A549 (cell line): ENCODE measurements around the gene TRIM65. TPM values are rescaled to one million over a fixed set of nuclear protein-coding genes. Genes with fewer than 3 reads are reported as not detected.

ENCODE experiments used
- ATAC-seq, 2 experiments: fragments of 200-7000 bp in 1 of 2; fragments of >200 bp in 1 of 2; cut with Nextera tagmentation in 1 of 2; cut with Tn5 transposase in 1 of 2; 3 replicates each; pipeline versions ENCODE4 v1.8.0 to v1.9.1; 2018 to 2020; ENCODE audit warnings: mild to moderate bottlenecking in 1 of 2, moderate library complexity in 1 of 2
- CTCF ChIA-PET: fragments of 300-600 bp; sonication (Branson Sonifier 250); formaldehyde crosslinking; extraction: SDS; loops from one replicate; lab custom pipeline; 2021; ENCODE audit warnings: antibody characterized with exemption, inconsistent platforms; lab: Yijun Ruan, JAX
- POLR2A ChIA-PET: fragments of 350-600 bp; formaldehyde crosslinking; extraction: SDS; loops from one replicate; lab custom pipeline; 2021; ENCODE audit warnings: antibody characterized with exemption, inconsistent platforms; lab: Yijun Ruan, JAX
- DNase-seq, 2 experiments: peaks; one replicate each; pipeline versions ENCODE4 v3.0.0 to v3.0.0-alpha.2; 2011 to 2016; ENCODE audit warnings: low read depth in 1 of 2, low spot score in 1 of 2
- FAIRE-seq: peaks from 2 replicates; lab custom pipeline; 2011; peaks lifted over from hg19 to GRCh38; lab: Jason Lieb, UNC
- H3K27ac ChIP-seq, 2 experiments: fragments of >200 bp; sonication (Bioruptor Twin); formaldehyde crosslinking; 3 replicates each; pipeline ENCODE4 v1.5.1; 2016 to 2017
- H3K4me1 ChIP-seq: fragments of >200 bp; sonication (Bioruptor Twin); formaldehyde crosslinking; 3 replicates; pipeline ENCODE4 v1.6.1; 2016
- H3K4me2 ChIP-seq: fragments of >200 bp; sonication (Bioruptor Twin); formaldehyde crosslinking; 3 replicates; pipeline ENCODE4 v1.6.1; 2016
- H3K4me3 ChIP-seq: fragments of >200 bp; sonication (Bioruptor Twin); formaldehyde crosslinking; 3 replicates; pipeline ENCODE4 v1.5.1; 2016
- H3K9me3 ChIP-seq: fragments of >200 bp; sonication (Bioruptor Twin); formaldehyde crosslinking; 3 replicates; pipeline ENCODE4 v1.6.1; 2016
- CTCF ChIP-seq: fragments of >200 bp; sonication (Bioruptor Twin); formaldehyde crosslinking; IDR thresholded peaks from 3 replicates; pipeline ENCODE4 v1.5.1; 2016
- EHF ChIP-seq: fragments of 250-450 bp; sonication (Bioruptor Pico); IDR thresholded peaks from 2 replicates; pipeline ENCODE4 v1.5.0; 2020; ENCODE audit warnings: mild to moderate bottlenecking
- EP300 ChIP-seq, 2 experiments: fragments of >200 bp; sonication (Bioruptor Twin); formaldehyde crosslinking; IDR thresholded peaks; 2 replicates in 1 of 2; 3 replicates in 1 of 2; pipeline ENCODE4 v1.6.1; 2016 to 2017
- ESRRA ChIP-seq: fragments of 150-350 bp; IDR thresholded peaks from 2 replicates; pipeline ENCODE4 v1.6.1; 2014; ENCODE audit warnings: mild to moderate bottlenecking, low read length, borderline replicate concordance
- FOSL2 ChIP-seq, 2 experiments: fragments of 450-650 bp in 1 of 2; fragments of >200 bp in 1 of 2; sonication (Bioruptor Twin) in 1 of 2; formaldehyde crosslinking; IDR thresholded peaks; 2 replicates each; pipeline versions ENCODE4 v1.5.0 to v1.6.1; 2016 to 2020; ENCODE audit warnings: mild to moderate bottlenecking in 1 of 2, moderate library complexity in 1 of 2
- HOXB13 ChIP-seq: fragments of 250-450 bp; sonication (Bioruptor Pico); IDR thresholded peaks from 2 replicates; pipeline ENCODE4 v1.5.0; 2020; ENCODE audit warnings: low read depth, mild to moderate bottlenecking, moderate library complexity
- JUNB ChIP-seq: fragments of >200 bp; sonication (Bioruptor Twin); formaldehyde crosslinking; IDR thresholded peaks from 2 replicates; pipeline ENCODE4 v1.6.1; 2016
- KDM5A ChIP-seq: fragments of 200-600 bp; sonication (generic); IDR thresholded peaks from 2 replicates; pipeline ENCODE4 v1.6.1; 2016; ENCODE audit warnings: antibody characterized with exemption, mild to moderate bottlenecking
- MYC ChIP-seq: IDR thresholded peaks from 2 replicates; pipeline ENCODE4 v1.6.1; 2012; ENCODE audit warnings: mild to moderate bottlenecking, inconsistent platforms, low read length, improper control_type of control experiment, borderline replicate concordance
- NPAS2 ChIP-seq: fragments of 250-450 bp; sonication (Bioruptor Pico); IDR thresholded peaks from 2 replicates; pipeline ENCODE4 v1.8.0; 2022; ENCODE audit warnings: mild to moderate bottlenecking, moderate library complexity, borderline replicate concordance
- NR3C1 ChIP-seq: fragments of >200 bp; sonication (Bioruptor Twin); formaldehyde crosslinking; IDR thresholded peaks from 3 replicates; pipeline ENCODE4 v1.6.1; 2017
- POLR2AphosphoS2 ChIP-seq: conservative IDR thresholded peaks from 2 replicates; pipeline ENCODE4 v1.6.1; 2012; ENCODE audit warnings: low read length, improper control_type of control experiment, inconsistent platforms
- RAD21 ChIP-seq, 2 experiments: fragments of >200 bp in 1 of 2; sonication (Bioruptor Twin) in 1 of 2; formaldehyde crosslinking in 1 of 2; IDR thresholded peaks in 1 of 2; conservative IDR thresholded peaks in 1 of 2; 2 replicates in 1 of 2; 3 replicates in 1 of 2; pipeline ENCODE4 v1.6.1; 2012 to 2018; ENCODE audit warnings: inconsistent platforms in 1 of 2
- RFX5 ChIP-seq: fragments of 450-650 bp; IDR thresholded peaks from 2 replicates; pipeline ENCODE4 v1.7.1; 2014; ENCODE audit warnings: antibody characterized with exemption, mild to moderate bottlenecking, moderate library complexity
- RNF2 ChIP-seq: fragments of 200-600 bp; sonication (generic); IDR thresholded peaks from 2 replicates; pipeline ENCODE4 v1.6.1; 2016; ENCODE audit warnings: low read depth, mild to moderate bottlenecking, antibody characterized with exemption, moderate library complexity, borderline replicate concordance
- SMC3 ChIP-seq: fragments of >200 bp; sonication (Bioruptor Twin); formaldehyde crosslinking; IDR thresholded peaks from 3 replicates; pipeline ENCODE4 v1.6.1; 2018; ENCODE audit warnings: inconsistent platforms
- USF2 ChIP-seq: fragments of 450-650 bp; IDR thresholded peaks from 2 replicates; pipeline ENCODE4 v1.6.1; 2014; ENCODE audit warnings: antibody characterized with exemption
- ZC3H11A ChIP-seq: fragments of 450-650 bp; IDR thresholded peaks from 2 replicates; pipeline ENCODE4 v1.6.1; 2014; ENCODE audit warnings: antibody characterized with exemption, mild to moderate bottlenecking
- WGBS: methylation state at CpG from one replicate; pipeline ENCODE4 v1.1.6; 2017; ENCODE audit errors: missing lambda C conversion rate; 5-methylcytosine and 5-hydroxymethylcytosine counted together
- polyA plus RNA-seq, 4 experiments: library from polyadenylated mRNA; depleted of rRNA in 3 of 4; stranded (reverse); fragments of >200 nt; fragmentation: RNase III in 1 of 4; extraction: RNeasy Plus Mini Kit Qiagen cat#74134 plus additional on column Dnase treatment in 1 of 4; gene quantifications; 2 replicates in 3 of 4; 3 replicates in 1 of 4; pipeline ENCODE4 v1.2.3, GENCODE V29; 2011 to 2017

The TRIM65 gene
- polyA plus RNA-seq, 2 of the 4 experiments (the other 2 are of a cell fraction): 13.5 to 30.2 TPM

GRCh38 chr17:75937652-75938051 is 40.9 kb upstream of the TRIM65 start:
- TF ChIP-seq EP300 (IDR thresholded peaks at IDR 0.05): no peak
- ChIA-PET POLR2A (interaction anchor here (1.2 kb wide), 1 partner anchor 8 kb away, joined by 3 read pairs; no protein-coding TSS in a partner anchor), CTCF (interaction anchor here (1.0 kb wide), 1 partner anchor 8 kb away, joined by 4 read pairs; no protein-coding TSS in a partner anchor)
- Histone ChIP-seq H3K4me2 (no peak overlapping the region), H3K9me3 (no peaks in the 10 kb centered on the region), H3K27ac (no peak overlapping the region), H3K4me1 (peaks cover 5% of the 10 kb centered on the region; the same call in 1 of the 3 replicates), H3K4me3 (no peak overlapping the region)
- DNase-seq: no peak
- WGBS: 86% methylated on average over 13 of the region's 13 CpGs
- no peak for FAIRE-seq
- ATAC-seq: no peak

GRCh38 chr17:75933808-75934207 is 37.1 kb upstream of the TRIM65 start:
- POLR2A ChIA-PET: no interaction called here
- Histone ChIP-seq H3K4me2 (no peak overlapping the region), H3K4me3 (no peak overlapping the region), H3K9me3 (no peaks in the 10 kb centered on the region)
- no peak for ATAC-seq
- no peak for TF ChIP-seq NPAS2 (CRISPR knock-in tag)
- TF ChIP-seq, all 56 proteins: peak for 0
- Histone ChIP-seq H3K27ac (no peak overlapping the region), H3K4me1 (no peaks in the 10 kb centered on the region)
- FAIRE-seq (no peak), DNase-seq (no peak)
- WGBS: 87% methylated on average over 4 of the region's 4 CpGs
- CTCF ChIA-PET: interaction anchor here (0.6 to 3.6 kb wide), 5 partner anchors 13 to 80 kb away, joined by 3 to 13 read pairs (median 5); partner anchors contain the start of gene MRPL38

- no peak overlapping the region for H3K4me3 ChIP-seq
- no peaks in the 10 kb centered on the region for H3K4me1 ChIP-seq
- WGBS: 93% methylated on average over 5 of the region's 5 CpGs
- ATAC-seq: no peak
- no peak for TF ChIP-seq NR3C1
- no peak for TF ChIP-seq HOXB13
- H3K9me3 ChIP-seq: no peaks in the 10 kb centered on the region
- DNase-seq: no peak
- ChIA-PET POLR2A (no interaction called here), CTCF (interaction anchor here (0.5 to 3.6 kb wide), 7 partner anchors 8 to 237 kb away, joined by 3 to 13 read pairs (median 4); partner anchors contain the start of genes CDK3, FBF1 and MRPL38)
- FAIRE-seq: no peak
- no peak overlapping the region for H3K4me2 ChIP-seq
- no peak overlapping the region for H3K27ac ChIP-seq
Measured at GRCh38 chr17:75932852-75933251, 36.1 kb upstream of the TRIM65 start.

- ATAC-seq: no peak
- no peaks in the 10 kb centered on the region for H3K4me1 ChIP-seq
- TF ChIP-seq POLR2AphosphoS2 (no peak), FOSL2 (IDR thresholded peaks at IDR 0.05) (no peak), FOSL2 (CRISPR knock-in tag; IDR thresholded peaks at IDR 0.05) (no peak), ZC3H11A (no peak), MYC (no peak), RNF2 (no peak), RAD21 (conservative IDR thresholded peaks at IDR 0.05 in 1 of 2, IDR thresholded peaks at IDR 0.05 in 1 of 2) (no peak), NR3C1 (no peak), SMC3 (no peak), RFX5 (no peak), EP300 (IDR thresholded peaks at IDR 0.05) (no peak), KDM5A (no peak), EHF (CRISPR knock-in tag) (no peak), JUNB (no peak)
- TF ChIP-seq, all 56 proteins: peak for 0
- Histone ChIP-seq H3K4me3 (no peak overlapping the region), H3K4me2 (no peak overlapping the region), H3K9me3 (no peaks in the 10 kb centered on the region), H3K27ac (no peak overlapping the region)
- ChIA-PET CTCF (interaction anchor here (1.0 to 6.3 kb wide), 3 partner anchors 20 to 31 kb away, joined by 3 to 37 read pairs (median 15); partner anchors contain the start of gene MRPL38), POLR2A (no interaction called here)
- WGBS: 87% methylated on average over 4 of the region's 4 CpGs
- FAIRE-seq (no peak), DNase-seq (no peak)
Measured at GRCh38 chr17:75931062-75931461, 34.3 kb upstream of the TRIM65 start.

GRCh38 chr17:75927286-75927922 is 30.7 kb upstream of the TRIM65 start:
- Histone ChIP-seq H3K4me1 (no peaks in the 10 kb centered on the region), H3K27ac (no peak overlapping the region), H3K4me3 (no peak overlapping the region), H3K4me2 (no peak overlapping the region), H3K9me3 (no peaks in the 10 kb centered on the region)
- peak; percentile 62 to 80 for DNase-seq
- ATAC-seq: peak; percentile 62 to 88; a peak in 5 of 6 replicates
- 0 out of 3 replicates have a peak, but pooled peaks have one; percentile 6 for TF ChIP-seq SMC3
- TF ChIP-seq RAD21 (conservative IDR thresholded peaks at IDR 0.05 in 1 of 2, IDR thresholded peaks at IDR 0.05 in 1 of 2): peak in 1 of 2 experiments; percentile 31; a peak in 2 of 5 replicates
- no peak for TF ChIP-seq USF2
- 0 out of 2 replicates have a peak, but pooled peaks have one; percentile 28 for TF ChIP-seq ESRRA
- TF ChIP-seq CTCF: peak; percentile 32
- no peak for FAIRE-seq
- 64% methylated on average over 6 of the region's 6 CpGs for WGBS
- POLR2A ChIA-PET: interaction anchor here (0.6 to 1.4 kb wide), 2 partner anchors 14 to 52 kb away, joined by 3 read pairs; partner anchors contain the start of genes ACOX1 and TEN1
- CTCF ChIA-PET: interaction anchor here (1.0 to 6.3 kb wide), 16 partner anchors 11 to 310 kb away, joined by 3 to 37 read pairs (median 4); partner anchors contain the start of genes MRPL38, TRIM47 and TRIM65
